HepG2 (cell line): ENCODE measurements around the gene BTN1A1. TPM values are rescaled to one million over a fixed set of nuclear protein-coding genes. Genes with fewer than 3 reads are reported as not detected.
A peak's percentile ranks its signal among the peaks of the same experiment; 100 is the strongest.

ENCODE experiments used
- ATAC-seq: fragments of 200-7000 bp; cut with Tn5 transposase; 3 replicates; pipeline ENCODE4 v1.9.1; 2020; ENCODE audit warnings: mild to moderate bottlenecking, moderate library complexity
- BruUV-seq: library from RNA; stranded (reverse); fragments of 400-500 nt; replicated peaks from 2 replicates; lab custom pipeline; 2021; lab: Mats Ljungman, UMichigan
- CTCF ChIA-PET: fragments of 300-600 bp; formaldehyde crosslinking; extraction: SDS; loops from one replicate; lab custom pipeline; 2021; ENCODE audit warnings: low total read pairs, inconsistent platforms, low intra/inter-chr PET ratio; lab: Yijun Ruan, JAX
- POLR2A ChIA-PET: fragments of 350-600 bp; sonication (Branson Sonifier 250); formaldehyde crosslinking; loops from one replicate; lab custom pipeline; 2020; ENCODE audit warnings: antibody characterized with exemption, inconsistent platforms; lab: Yijun Ruan, JAX
- DNase-seq: peaks from one replicate; pipeline ENCODE4 v3.0.0-alpha.2; 2015; ENCODE audit warnings: low spot score
- FAIRE-seq: peaks from 3 replicates; lab custom pipeline; 2011; peaks lifted over from hg19 to GRCh38; lab: Jason Lieb, UNC
- H2AFZ ChIP-seq: one replicate; pipeline ENCODE4 v1.6.1; 2011; ENCODE audit warnings: low read length, inconsistent platforms
- H3K27ac ChIP-seq: fragments of 300-600 bp; 3 replicates; pipeline ENCODE4 v1.8.0; 2011; ENCODE audit warnings: mixed run types, mild to moderate bottlenecking, mixed read lengths, low read length, inconsistent platforms; ENCODE audit not compliant: insufficient read depth; ENCODE audit errors: extremely low read length
- H3K27me3 ChIP-seq, 2 experiments: fragments of 200-600 bp in 1 of 2; 2 replicates in 1 of 2; 3 replicates in 1 of 2; pipeline versions ENCODE4 v1.6.0 to v1.8.0; 2011; ENCODE audit warnings: low read length in 2 of 2, mild to moderate bottlenecking in 2 of 2, moderate library complexity in 2 of 2, inconsistent platforms in 1 of 2; ENCODE audit not compliant: insufficient read depth in 2 of 2, control insufficient read depth in 1 of 2
- H3K36me3 ChIP-seq, 2 experiments: fragments of 200-600 bp in 1 of 2; replicated peaks in 1 of 2; 2 replicates in 1 of 2; 3 replicates in 1 of 2; pipeline versions ENCODE4 v1.5.1 to v1.8.0; 2011; ENCODE audit warnings: low read length in 2 of 2, inconsistent platforms in 1 of 2; ENCODE audit not compliant: insufficient read depth in 2 of 2, control insufficient read depth in 1 of 2
- H3K4me1 ChIP-seq: 2 replicates; pipeline ENCODE4 v1.5.1; 2012; ENCODE audit warnings: low read length, inconsistent platforms; ENCODE audit not compliant: insufficient read depth
- H3K4me2 ChIP-seq: 2 replicates; pipeline ENCODE4 v1.6.0; 2011; ENCODE audit warnings: low read depth, low read length, inconsistent platforms
- H3K4me3 ChIP-seq, 3 experiments: fragments of 200-600 bp in 1 of 3; sonication (generic), shearing (Covaris generic) in 1 of 3; replicated peaks in 1 of 3; 2 replicates each; pipeline ENCODE4 v1.5.1; 2011 to 2016; ENCODE audit warnings: low read length in 3 of 3, inconsistent platforms in 2 of 3, low read depth in 2 of 3, mild to moderate bottlenecking in 2 of 3, control low read depth in 1 of 3, mixed read lengths in 1 of 3; ENCODE audit not compliant: insufficient read depth in 1 of 3
- H3K79me2 ChIP-seq: one replicate; pipeline ENCODE4 v1.6.1; 2011; ENCODE audit warnings: low read length, inconsistent platforms; ENCODE audit not compliant: insufficient read depth
- H3K9ac ChIP-seq: 2 replicates; pipeline ENCODE4 v1.6.0; 2011; ENCODE audit warnings: mild to moderate bottlenecking, low read depth, low read length, inconsistent platforms; ENCODE audit not compliant: insufficient read depth
- H3K9me3 ChIP-seq: 2 replicates; pipeline ENCODE4 v1.5.1; 2012; ENCODE audit warnings: mild to moderate bottlenecking, low read length
- H4K20me1 ChIP-seq: 2 replicates; pipeline ENCODE4 v1.6.0; 2011; ENCODE audit warnings: inconsistent platforms, mild to moderate bottlenecking, low read length, moderate library complexity; ENCODE audit not compliant: insufficient read depth
- ATRX ChIP-seq: sonication (generic); formaldehyde crosslinking; IDR thresholded peaks from 2 replicates; pipeline ENCODE4 v1.4.0; 2020; ENCODE audit warnings: missing genetic modification reagents, borderline replicate concordance
- NRL ChIP-seq: sonication (generic); formaldehyde crosslinking; IDR thresholded peaks from 2 replicates; pipeline ENCODE4 v1.5.0; 2020; ENCODE audit warnings: missing genetic modification reagents, mild to moderate bottlenecking, moderate library complexity, borderline replicate concordance
- SOX13 ChIP-seq, 3 experiments: fragments of 450-650 bp in 1 of 3; sonication (generic) in 1 of 3; formaldehyde crosslinking in 1 of 3; IDR thresholded peaks in 2 of 3; conservative IDR thresholded peaks in 1 of 3; 2 replicates each; pipeline versions ENCODE4 v1.5.0 to v1.6.1; 2016 to 2020; ENCODE audit warnings: antibody characterized with exemption in 1 of 3, mild to moderate bottlenecking in 1 of 3, missing compliant biosample characterization in 1 of 3, missing genetic modification reagents in 1 of 3, moderate library complexity in 1 of 3
- TP53 ChIP-seq: sonication (generic); formaldehyde crosslinking; conservative IDR thresholded peaks from 2 replicates; pipeline ENCODE4 v1.4.0; 2020; ENCODE audit warnings: missing genetic modification reagents
- WGBS: methylation state at CpG from one replicate; pipeline ENCODE4 v1.1.6; 2017; ENCODE audit warnings: low lambda C conversion rate; 5-methylcytosine and 5-hydroxymethylcytosine counted together
- in situ Hi-C: cut with HindIII; loops from 2 replicates; pipeline ENCODE4 v1.10.0; 2017; ENCODE audit warnings: low pct_unique_long_range_greater_than_20kb; ENCODE audit not compliant: extremely low pct_ligation_motif_present
- intact Hi-C: fragments of 100-400 bp; cut with micrococcal nuclease; formaldehyde crosslinking; loops from one replicate; pipeline ENCODE4 v1.10.0; 2022; ENCODE audit not compliant: unreplicated experiment
- polyA plus RNA-seq, 8 experiments: library from polyadenylated mRNA; depleted of rRNA in 3 of 8; stranded (reverse) in 7 of 8; unstranded in 1 of 8; fragments of >200 nt; fragmentation: Illumina TruSeq in 4 of 8; extraction: Trizol in 4 of 8; gene quantifications; 2 replicates each; pipeline versions ENCODE4 v1.2.1 to v1.2.3, GENCODE V29; 2011 to 2016; ENCODE audit warnings: low read depth in 4 of 8, missing spikeins in 1 of 8, mixed read lengths in 1 of 8; ENCODE audit not compliant: insufficient read depth in 1 of 8
- total RNA-seq, 5 experiments: library from RNA; depleted of rRNA; stranded (reverse); fragments of >200 nt; fragmentation: Illumina TruSeq; extraction: Trizol; gene quantifications; 2 replicates each; pipeline ENCODE4 v1.2.3, GENCODE V29; 2016; ENCODE audit warnings: low read depth in 1 of 5
- TF ChIP-seq, protein P1 (sequence below): sonication (generic); formaldehyde crosslinking; IDR thresholded peaks from 2 replicates; pipeline ENCODE4 v1.4.0; 2020; ENCODE audit warnings: missing genetic modification reagents, borderline replicate concordance
- TF ChIP-seq, protein P2 (sequence below), 2 experiments: sonication (generic) in 1 of 2; formaldehyde crosslinking in 1 of 2; IDR thresholded peaks; 2 replicates each; pipeline versions ENCODE4 v1.6.1 to v1.9.0; 2014 to 2022; ENCODE audit warnings: antibody characterized with exemption in 1 of 2, borderline replicate concordance in 1 of 2, inconsistent platforms in 1 of 2, low read depth in 1 of 2, missing genetic modification reagents in 1 of 2
- TF ChIP-seq, protein P3 (sequence below): sonication (generic); formaldehyde crosslinking; IDR thresholded peaks from 2 replicates; pipeline ENCODE4 v1.4.0; 2020; ENCODE audit warnings: missing genetic modification reagents

Gene BTN1A1
- total and polyA plus RNA-seq, 2 of the 13 experiments (the other 11 are each of a cell fraction or from before 2014, with no cell fraction given) = 0.04 TPM; not detected in 1

DNA sequence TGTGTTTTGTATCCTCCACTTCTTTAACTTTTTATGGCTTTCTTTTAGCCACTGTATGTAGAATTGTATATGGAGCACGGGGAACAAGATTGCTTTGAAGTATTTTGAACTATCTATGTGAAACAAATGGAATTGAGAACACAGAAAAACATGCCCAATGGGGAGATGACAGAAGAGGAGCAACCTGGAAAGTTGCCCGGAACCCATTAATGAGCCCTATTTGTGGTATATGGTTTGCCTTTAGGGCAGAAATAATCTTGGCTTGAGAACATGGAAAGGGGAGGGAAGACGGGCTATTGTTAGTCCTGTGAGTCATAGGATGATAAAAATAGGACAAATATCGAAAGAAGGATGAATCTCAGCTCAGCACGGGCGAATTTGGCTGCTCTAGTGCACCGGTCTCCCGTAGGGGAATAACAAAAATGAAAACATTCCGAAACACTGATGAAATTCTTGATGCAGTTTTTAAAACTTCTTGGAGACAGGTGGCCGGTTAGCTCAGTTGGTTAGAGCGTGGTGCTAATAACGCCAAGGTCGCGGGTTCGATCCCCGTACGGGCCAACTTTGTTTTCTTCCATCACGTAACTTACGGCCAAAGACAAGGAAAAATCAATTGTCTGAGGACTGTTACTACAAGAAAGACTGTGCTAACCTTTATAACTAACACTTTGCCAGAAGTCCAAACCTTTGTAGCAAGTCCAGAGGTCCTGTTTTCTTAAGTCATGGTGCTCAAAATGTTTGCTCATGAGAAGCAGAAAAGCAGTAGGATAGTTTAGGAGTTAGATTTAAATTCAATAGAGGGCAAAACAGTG lies 53.7 kb downstream of the BTN1A1 start:
- Histone ChIP-seq H3K4me1 (peaks cover 51% of the 10 kb centered on the region), H3K27ac (peak overlapping the region; percentile 39), H2AFZ (peak overlapping the region; percentile 91), H3K4me2 (peak overlapping the region; percentile 89), H3K79me2 (no peaks in the 10 kb centered on the region), H3K36me3 (no peaks in the 10 kb centered on the region), H3K9me3 (no peaks in the 10 kb centered on the region), H4K20me1 (no peaks in the 10 kb centered on the region), H3K27me3 (no peaks in the 10 kb centered on the region; a peak in 1 of 5 replicates), H3K4me3 (peak overlapping the region; percentile 77 to 81 (median 80)), H3K9ac (peak overlapping the region; percentile 70)
- ChIA-PET POLR2A (interaction anchor here (0.9 to 5.7 kb wide), 6 partner anchors 12 to 223 kb away, joined by 3 to 68 read pairs (median 5); partner anchors contain the start of gene HMGN4), CTCF (no interaction called here)
- peak; percentile 39 for ATAC-seq
- no TSS peak for BruUV-seq
- intact Hi-C loops = loop anchor here (1.0 to 10.0 kb wide), 6 partner anchors 14 to 921 kb away; partner anchors contain the start of gene ZNF184
- no peak for FAIRE-seq
- in situ Hi-C loops = loop anchor here (5.0 kb wide), 1 partner anchor 222 kb away; no protein-coding TSS in a partner anchor
- DNase-seq = peak; percentile 81
- 2% methylated on average over 19 of the region's 19 CpGs for WGBS
- TF ChIP-seq ATRX (CRISPR knock-in tag) = no peak
- TF ChIP-seq, protein P1, sequence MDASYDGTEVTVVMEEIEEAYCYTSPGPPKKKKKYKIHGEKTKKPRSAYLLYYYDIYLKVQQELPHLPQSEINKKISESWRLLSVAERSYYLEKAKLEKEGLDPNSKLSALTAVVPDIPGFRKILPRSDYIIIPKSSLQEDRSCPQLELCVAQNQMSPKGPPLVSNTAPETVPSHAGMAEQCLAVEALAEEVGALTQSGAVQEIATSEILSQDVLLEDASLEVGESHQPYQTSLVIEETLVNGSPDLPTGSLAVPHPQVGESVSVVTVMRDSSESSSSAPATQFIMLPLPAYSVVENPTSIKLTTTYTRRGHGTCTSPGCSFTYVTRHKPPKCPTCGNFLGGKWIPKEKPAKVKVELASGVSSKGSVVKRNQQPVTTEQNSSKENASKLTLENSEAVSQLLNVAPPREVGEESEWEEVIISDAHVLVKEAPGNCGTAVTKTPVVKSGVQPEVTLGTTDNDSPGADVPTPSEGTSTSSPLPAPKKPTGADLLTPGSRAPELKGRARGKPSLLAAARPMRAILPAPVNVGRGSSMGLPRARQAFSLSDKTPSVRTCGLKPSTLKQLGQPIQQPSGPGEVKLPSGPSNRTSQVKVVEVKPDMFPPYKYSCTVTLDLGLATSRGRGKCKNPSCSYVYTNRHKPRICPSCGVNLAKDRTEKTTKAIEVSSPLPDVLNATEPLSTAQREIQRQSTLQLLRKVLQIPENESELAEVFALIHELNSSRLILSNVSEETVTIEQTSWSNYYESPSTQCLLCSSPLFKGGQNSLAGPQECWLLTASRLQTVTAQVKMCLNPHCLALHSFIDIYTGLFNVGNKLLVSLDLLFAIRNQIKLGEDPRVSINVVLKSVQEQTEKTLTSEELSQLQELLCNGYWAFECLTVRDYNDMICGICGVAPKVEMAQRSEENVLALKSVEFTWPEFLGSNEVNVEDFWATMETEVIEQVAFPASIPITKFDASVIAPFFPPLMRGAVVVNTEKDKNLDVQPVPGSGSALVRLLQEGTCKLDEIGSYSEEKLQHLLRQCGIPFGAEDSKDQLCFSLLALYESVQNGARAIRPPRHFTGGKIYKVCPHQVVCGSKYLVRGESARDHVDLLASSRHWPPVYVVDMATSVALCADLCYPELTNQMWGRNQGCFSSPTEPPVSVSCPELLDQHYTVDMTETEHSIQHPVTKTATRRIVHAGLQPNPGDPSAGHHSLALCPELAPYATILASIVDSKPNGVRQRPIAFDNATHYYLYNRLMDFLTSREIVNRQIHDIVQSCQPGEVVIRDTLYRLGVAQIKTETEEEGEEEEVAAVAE = no peak
- TF ChIP-seq, protein P2, sequence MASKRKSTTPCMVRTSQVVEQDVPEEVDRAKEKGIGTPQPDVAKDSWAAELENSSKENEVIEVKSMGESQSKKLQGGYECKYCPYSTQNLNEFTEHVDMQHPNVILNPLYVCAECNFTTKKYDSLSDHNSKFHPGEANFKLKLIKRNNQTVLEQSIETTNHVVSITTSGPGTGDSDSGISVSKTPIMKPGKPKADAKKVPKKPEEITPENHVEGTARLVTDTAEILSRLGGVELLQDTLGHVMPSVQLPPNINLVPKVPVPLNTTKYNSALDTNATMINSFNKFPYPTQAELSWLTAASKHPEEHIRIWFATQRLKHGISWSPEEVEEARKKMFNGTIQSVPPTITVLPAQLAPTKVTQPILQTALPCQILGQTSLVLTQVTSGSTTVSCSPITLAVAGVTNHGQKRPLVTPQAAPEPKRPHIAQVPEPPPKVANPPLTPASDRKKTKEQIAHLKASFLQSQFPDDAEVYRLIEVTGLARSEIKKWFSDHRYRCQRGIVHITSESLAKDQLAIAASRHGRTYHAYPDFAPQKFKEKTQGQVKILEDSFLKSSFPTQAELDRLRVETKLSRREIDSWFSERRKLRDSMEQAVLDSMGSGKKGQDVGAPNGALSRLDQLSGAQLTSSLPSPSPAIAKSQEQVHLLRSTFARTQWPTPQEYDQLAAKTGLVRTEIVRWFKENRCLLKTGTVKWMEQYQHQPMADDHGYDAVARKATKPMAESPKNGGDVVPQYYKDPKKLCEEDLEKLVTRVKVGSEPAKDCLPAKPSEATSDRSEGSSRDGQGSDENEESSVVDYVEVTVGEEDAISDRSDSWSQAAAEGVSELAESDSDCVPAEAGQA (IDR thresholded peaks at IDR 0.05; ENCODE audit: low read depth) = no peak
- TF ChIP-seq, protein P2 (CRISPR knock-in tag; IDR thresholded peaks at IDR 0.05; ENCODE audit: borderline replicate concordance) = 0 out of 2 replicates have a peak, but pooled peaks have one; percentile 36
- TF ChIP-seq TP53 (CRISPR knock-in tag) = 0 out of 2 replicates have a peak, but pooled peaks have one; percentile 36
- no peak; the same call in 1 of the 2 replicates for TF ChIP-seq SOX13 (IDR thresholded peaks at IDR 0.05)
- TF ChIP-seq SOX13 (CRISPR knock-in tag; conservative IDR thresholded peaks at IDR 0.05 in 1 of 2, IDR thresholded peaks at IDR 0.05 in 1 of 2) = 0 out of 4 replicates have a peak, but pooled peaks of 1 of the 2 experiments have one; percentile 19
- TF ChIP-seq, protein P3, sequence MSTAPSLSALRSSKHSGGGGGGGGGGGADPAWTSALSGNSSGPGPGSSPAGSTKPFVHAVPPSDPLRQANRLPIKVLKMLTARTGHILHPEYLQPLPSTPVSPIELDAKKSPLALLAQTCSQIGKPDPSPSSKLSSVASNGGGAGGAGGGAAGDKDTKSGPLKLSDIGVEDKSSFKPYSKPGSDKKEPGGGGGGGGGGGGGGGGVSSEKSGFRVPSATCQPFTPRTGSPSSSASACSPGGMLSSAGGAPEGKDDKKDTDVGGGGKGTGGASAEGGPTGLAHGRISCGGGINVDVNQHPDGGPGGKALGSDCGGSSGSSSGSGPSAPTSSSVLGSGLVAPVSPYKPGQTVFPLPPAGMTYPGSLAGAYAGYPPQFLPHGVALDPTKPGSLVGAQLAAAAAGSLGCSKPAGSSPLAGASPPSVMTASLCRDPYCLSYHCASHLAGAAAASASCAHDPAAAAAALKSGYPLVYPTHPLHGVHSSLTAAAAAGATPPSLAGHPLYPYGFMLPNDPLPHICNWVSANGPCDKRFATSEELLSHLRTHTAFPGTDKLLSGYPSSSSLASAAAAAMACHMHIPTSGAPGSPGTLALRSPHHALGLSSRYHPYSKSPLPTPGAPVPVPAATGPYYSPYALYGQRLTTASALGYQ (CRISPR knock-in tag) = peak; percentile 52; the same call in 1 of the 2 replicates
- TF ChIP-seq NRL (CRISPR knock-in tag) = no peak
